HG02973 (cell line): ENCODE measurements around the gene ULK4.
"Not testable (repeated sequence)": the region's sequence is repeated elsewhere in the genome, so short reads cannot be mapped to it uniquely, and the experiment has no call there.

Experiments
- ATAC-seq: cut with Tn5 transposase; IDR thresholded peaks from one replicate; pipeline ENCODE4 v1.9.1; 2021; ENCODE audit warnings: moderate library complexity; ENCODE audit not compliant: unreplicated experiment

Gene ULK4

DNA sequence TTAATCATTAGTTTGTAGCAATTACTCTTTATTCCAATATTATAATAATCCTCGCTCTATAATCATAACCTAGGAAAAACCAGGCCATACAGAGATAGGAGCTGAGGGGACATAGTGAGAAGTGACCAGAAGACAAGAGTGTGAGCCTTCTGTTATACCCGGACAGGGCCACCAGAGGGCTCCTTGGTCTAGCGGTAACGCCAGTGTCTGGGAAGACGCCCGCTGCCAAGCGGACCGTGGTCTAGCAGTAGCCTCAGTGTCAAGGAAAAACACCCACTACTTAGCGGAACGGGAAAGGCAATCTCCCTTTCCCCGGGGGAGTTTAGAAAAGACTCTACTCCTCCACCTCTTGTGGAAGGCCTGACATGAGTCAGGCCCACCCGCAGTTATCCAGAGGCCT, 266.1 kb downstream of the ULK4 start:
- not testable (repeated sequence) for ATAC-seq

DNA sequence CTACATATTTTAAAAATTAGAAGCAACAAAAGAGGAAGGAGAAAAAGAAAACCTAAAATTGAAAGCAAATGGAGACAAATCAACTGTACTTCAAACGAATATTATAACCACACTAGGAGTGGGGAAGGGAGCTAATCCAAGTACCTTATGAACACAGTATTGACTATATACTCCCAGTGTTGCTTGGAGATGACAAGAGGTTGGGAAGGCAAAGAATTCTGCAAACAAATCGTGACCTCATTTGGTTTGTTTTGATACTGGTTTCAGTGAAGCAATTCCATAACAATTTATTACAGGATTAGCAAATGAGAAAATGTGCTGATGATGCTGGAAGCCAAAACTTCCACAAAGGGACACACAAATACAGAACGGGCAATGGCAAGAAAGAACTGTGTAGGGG, 268.1 kb downstream of the ULK4 start:
- ATAC-seq = no peak

DNA sequence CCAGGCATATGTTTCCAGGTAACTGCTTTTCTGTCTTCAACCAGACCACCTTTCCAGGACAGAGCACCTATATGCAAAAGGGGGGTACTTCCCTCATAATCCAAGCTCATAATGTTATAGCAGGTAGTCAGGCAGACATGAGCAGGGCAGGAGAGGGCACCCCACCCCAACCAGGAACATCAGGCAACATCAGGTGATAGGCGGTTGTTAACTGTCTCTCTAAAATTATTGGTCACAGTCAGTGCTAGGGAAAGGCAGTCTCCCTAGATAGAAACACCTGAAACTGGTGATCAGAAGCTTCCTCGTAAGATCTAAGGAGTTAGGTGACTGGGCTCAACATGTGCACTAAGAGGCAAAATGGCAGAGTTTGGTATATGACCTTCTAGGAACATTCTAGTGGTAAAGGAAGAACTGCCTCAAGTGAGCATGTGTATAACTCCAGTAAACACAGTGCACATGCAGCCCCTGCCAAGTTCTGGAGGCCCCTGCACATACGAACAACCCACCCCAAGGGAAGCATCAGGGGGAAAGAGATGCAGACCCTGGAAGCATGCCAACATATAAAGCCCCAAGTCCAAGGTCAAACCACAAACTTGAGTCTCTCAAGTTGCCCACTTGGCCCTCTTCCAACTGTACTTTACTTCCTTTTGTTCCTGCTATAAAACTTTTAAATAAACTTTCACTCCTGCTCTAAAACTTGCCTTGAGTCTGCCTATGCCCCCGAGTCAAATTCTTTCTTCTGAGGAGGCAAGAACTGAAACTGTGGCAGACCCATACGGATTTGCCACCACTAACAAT, 270.9 kb downstream of the ULK4 start:
- no peak for ATAC-seq

DNA sequence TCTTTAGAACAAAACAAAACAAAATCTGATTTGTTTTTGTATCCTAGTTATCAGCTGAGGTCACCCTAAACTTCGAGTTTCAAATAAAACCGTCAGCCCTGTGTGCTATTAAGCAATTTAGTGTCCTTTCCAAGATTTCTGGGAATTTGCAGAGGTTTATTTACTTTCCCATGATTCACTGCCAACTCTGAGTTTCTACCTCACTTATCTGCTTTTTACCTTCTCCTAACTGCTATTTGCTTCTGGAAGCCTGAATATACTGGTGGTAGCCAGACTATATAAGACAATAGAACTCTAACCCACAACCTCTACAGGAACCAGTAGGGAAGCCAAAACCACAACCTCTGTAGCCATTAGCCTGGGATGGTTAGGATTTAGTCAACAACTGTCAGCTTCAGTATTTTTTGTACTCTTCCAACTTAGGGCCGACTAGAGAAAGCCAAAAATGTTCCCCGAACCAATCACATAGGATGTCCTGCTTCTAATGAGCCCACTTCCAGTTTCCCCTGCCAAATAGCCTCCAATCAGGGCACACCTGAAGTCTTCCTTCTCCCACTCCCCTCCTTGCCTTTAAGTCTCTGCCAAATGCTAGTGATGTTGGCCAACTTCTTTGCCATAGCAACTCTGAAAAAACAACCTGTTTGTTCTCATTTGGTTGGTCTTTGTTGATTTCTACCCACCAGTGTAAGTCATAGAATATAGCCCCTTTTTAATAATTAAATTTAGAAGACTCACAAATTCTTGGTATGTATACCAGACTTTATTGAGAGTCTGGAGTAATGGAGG, 273.1 kb downstream of the ULK4 start:
- no peak for ATAC-seq

DNA sequence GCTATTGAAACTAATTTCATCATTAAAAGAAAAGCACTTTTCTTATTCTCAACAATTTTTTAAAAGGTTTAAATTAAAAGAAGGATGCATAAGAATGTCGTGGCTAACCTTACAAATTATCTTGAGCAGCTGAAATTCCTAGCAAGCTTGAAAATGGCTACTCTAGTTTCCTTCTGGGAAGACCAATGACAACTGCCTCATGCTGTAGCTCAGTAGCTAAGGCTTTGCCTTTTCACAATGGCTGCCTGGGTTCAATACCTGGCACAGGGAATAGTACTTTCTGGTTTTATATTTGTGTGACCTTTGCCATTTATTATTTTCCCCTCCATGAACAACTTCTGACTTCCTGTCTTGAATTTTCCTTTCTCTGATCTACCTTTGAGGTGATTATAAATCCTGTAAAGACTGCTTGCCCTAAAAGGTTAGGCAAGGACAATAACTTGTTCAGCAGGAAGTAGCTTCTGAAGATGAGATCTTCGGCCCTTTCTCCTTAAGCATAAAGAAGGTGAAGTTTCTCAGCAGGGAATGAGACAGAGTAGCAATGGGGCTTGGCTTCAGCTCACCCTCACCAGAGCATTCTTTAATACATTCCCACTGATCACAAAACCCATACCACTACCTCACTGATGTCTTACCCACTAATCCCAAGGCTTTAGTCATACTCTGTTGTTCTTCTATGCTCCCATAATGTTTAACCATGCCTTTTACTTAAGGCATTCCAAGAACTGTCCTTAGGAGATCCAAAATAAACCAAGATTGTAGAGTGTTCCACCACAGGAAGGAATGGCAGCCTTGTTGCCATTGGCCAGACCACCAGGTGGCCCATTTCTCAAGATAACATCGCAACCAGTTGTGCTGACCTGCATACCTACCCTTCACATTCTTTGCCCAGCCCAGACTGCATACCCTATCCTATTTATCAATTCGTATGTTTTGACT, 276.8 kb downstream of the ULK4 start:
- no peak for ATAC-seq

DNA sequence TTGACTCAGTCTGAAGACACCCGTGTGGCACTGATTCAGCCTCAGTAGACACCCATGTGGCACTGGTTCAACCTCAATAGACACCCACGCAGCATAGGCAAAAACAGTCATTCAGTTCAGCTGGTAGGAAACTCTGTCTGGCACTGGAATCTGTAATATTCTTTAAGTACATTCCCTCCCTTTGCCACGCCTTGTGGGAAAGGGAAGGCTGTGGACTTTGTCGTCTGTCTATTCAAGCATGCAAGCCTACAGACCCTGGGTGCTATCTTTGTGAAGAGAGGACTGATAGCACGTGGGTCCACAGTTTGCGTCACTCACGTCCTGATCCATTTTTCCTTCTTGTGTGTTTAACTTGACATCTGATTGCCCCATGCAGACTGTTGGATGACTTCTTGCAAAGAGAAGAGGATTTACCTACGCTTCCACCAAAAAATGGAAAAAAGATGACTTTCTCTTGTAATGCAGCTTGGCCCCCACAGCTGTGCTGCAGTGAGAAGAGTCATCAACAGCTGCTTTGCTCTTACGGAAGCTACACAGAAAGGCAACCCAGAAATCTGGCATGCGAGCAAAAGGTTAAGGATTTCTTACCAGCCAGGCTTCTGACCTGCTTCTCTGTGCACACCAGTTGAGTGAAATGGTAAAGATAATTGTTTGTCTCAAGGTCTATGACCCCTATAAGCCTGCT, 278.1 kb downstream of the ULK4 start:
- no peak for ATAC-seq

DNA sequence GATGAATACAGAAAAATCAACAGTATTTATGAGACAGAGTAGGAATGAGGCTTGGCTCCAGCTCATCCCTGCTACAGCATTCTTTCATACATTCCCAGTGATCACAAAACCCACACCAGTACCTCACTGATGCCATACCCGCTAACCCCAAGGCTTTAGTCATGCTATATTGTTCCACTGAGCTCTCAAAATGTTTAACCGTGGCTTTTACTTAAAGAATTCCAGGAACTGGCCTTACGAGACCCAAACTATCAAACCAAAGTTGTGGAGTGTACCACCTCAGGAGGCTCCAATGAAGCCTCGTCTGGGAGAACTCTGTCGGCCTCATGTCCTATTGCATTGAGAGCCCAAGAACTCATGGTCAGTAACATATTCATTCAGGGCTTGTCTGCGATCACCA, 278.9 kb downstream of the ULK4 start:
- no peak for ATAC-seq

DNA sequence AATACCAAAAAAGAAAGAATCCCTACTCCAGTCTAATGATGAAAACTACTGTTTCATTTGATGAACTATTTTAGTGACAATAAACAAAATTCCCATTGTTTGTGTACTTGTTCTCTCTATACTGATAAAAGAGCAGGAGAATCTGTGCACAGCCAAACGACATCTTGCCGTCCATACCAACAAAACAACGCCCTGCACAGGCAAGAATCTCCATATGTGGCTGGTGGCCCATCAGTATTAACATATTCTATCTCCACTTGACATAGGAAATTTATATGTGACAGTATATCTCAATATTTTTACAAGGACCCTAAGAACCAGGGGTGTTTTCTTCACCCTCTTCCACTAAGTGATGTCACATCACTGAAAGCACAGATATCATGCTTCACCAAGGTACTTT, 279.5 kb downstream of the ULK4 start:
- ATAC-seq = no peak

DNA sequence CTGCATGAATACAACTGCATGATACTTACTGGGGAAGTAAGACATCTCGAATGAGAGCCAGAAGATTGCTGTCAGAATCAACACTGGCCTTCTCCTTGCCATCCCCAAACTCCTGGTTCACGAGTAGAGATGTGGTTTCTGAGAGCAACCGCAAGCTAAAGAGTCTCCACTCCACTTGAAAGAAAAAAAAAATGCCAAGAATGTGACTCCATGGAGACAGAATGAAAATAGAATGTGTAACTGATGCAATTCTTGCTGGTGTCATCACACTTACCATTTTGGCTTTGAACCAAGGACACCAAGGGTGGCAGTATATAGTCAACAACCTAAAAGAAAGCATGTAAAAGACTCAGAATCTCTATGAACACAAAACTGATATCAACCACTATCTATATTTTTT, 280.4 kb downstream of the ULK4 start:
- ATAC-seq = no peak

DNA sequence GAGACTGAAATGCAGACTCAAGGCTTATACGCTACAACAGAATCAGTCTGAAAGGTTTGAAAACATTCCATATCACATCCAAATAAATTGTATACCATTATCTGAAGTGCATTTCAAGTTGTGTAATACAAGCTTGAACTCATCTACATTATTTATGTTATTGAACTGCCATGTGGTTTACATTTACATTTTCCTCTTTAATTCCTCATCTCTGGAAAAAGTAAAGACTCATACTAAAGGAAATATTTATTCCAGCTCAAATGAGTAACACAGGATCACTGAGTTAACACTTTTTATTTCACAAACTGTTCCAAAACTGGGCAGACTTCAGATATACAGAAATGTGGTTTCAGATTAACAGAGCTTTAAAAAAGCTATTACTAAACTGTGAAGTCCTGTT, 282.5 kb downstream of the ULK4 start:
- ATAC-seq = no peak

DNA sequence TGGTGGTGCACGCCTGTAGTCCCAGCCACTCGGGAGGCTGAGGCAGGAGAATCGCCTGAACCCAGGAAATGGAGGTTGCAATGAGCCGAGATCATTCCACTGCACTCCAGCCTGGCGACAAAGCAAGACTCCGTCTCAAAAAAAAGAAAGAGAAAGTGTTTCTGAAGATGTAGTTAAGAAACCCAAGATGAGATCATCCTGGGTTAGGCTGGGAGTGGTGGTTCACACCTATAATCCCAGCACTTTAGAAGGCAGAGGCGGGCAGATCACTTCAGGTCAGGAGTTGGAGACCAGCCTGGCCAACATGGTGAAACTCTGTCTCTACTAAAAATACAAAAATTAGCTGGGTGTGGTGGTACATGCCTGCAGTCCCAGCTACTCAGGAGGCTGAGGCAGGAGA, 286.8 kb downstream of the ULK4 start:
- ATAC-seq = not testable (repeated sequence)

DNA sequence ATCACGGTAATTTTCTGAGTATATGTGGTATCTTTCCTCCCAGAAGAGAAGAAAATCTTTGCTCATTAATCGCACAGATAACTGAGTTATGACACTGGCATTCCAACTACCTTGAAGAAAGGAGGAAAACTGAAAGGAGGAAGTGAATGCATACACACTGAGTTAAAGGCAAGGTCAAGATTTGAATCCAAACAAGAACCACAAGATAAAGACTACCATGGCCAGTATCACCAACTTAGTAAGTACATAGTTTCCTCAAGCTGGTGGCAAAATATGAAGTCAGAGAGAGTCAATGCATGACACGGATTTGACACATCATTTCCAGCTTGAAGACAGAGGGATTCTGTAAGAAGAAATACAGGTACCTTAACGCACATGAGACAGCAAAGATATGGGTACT, 287.5 kb downstream of the ULK4 start:
- no peak for ATAC-seq

DNA sequence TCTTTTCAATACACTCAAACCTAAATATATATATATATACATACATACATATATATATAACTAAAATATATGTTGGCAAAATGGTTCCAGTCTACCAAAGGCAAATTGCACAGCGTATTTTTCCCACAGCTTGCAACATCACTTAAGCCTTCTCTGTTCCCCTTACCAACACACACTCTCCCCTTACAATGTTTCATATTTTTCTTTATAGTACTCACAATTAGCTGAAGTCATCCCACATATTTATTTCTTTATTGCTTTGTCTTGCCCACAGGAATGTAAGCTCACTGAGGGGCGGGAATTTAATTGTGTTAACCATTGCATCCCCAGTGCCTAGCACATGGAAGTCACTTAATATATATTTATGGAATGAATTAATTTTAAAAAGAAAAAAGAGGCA, 288.3 kb downstream of the ULK4 start:
- ATAC-seq = no peak

DNA sequence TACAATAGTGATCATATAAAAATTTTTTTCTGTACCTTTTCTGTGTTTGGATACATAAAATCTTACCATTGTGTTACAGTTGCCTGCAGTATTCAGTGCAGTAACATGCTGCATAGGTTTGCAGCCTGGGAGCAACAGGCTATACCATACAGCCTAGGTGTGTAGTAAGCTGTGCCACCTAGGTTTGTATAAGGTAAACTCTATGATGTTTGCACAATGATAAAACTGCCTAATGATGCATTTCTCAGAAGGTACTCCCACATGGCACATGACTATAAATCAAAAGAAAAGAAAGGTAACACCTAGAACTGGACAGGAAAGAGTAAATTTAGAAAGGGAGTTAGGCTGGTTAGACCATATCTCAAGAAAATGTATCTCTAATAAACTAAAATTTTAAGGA, 293.5 kb downstream of the ULK4 start:
- no peak for ATAC-seq

DNA sequence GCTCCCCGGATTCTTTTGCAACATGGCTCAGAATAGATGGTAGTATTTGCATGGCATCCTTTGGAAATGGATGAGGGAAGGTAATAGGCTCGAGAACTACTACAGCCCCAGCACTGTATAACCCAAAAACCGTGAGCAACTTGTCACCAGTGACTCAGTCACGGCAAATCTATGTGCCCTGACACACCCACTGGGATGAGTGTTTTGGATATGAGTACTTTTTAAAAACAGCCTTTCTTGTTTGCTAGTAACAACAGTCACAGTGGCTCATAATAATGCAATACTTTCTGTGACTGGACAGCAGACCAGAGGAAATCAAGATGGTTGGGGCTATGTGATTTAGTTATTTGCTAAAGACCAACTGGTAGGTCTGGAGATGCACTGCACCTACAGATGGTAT, 299.6 kb downstream of the ULK4 start:
- ATAC-seq = no peak

DNA sequence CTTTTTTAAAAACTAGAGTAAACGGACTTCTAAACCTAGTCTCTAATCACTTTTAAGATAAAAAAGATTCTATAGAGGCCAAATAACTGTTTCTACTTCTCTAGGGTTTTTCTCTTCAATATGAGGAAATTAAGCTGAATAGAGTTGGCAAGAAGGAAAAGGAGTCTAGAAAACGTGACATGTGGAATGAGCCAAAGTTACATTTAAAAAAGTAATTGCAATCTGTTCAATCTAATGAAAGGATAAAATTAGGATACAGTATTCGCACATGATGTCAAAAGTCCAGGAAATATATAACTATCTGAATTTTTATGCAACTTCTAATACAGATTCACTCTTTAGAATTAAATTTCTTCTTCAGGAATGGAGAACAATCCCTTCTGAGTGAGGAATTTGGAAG, 300.1 kb downstream of the ULK4 start:
- ATAC-seq = no peak

DNA sequence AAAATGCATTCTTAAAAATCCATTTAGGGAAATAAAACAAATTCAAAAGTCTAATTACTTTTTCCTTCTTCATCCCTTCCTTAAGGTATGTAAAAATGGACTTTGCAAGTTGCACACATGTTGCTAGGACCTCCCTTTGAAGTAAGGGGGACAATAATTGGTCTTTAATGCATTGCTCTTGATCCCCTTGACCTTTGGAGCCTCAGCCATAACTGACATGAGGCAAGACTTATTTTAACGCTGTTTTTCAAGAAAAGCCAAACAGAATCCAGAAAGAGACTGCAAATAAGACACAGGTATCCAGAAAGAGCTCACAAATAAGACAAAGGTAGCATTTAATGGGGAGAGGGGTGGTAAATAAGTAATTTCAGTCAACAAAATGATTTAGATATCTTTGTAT, 301.4 kb downstream of the ULK4 start:
- ATAC-seq = no peak

DNA sequence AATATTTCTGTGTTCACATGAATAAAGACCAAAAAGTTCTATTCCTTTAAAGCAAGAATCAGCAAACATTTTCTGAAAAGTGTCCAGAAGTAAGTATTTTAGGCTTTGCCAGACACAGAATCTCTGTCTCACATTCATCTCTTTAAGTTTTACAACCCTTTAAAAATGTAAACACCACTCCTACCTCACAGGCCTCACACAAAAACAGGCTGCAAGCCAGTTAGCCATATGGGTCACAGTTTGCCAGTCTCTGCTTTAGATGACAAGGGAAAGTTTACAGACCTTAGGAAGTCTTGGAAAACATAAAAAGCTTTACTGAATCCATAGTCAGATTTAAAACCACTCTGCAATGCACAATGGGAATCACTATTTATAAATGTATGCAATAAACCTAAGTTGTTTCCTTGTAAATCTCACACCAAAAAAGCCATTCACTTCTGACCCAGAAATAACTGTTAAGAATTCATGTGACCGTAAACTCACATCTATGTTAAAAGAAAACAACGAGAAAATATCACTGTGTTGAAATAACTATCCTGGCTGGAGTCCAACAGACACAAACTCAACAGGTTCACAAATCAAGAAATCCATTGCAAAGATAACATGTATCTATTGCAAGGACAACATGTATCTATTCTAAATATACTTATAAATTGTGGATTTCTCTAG, 308.2 kb downstream of the ULK4 start:
- ATAC-seq = no peak

DNA sequence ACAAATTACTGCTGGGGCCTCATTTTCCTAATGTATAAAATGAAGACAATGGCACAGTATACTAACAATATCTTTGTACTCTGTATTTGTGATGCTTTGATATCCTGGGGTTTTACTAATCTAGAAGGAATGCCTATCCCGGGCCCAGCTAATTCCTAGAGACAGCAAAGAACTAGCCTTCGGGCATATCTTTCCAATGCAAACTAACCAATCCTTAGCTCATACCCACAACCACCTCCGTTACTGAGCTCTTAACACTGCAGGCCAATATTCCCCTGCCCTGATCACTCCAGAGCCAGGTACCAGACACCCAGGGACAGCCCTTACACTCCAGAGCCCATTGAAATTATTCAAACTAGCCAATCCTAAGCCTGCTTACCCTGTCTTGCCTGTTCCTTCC, 309.0 kb downstream of the ULK4 start:
- no peak for ATAC-seq

DNA sequence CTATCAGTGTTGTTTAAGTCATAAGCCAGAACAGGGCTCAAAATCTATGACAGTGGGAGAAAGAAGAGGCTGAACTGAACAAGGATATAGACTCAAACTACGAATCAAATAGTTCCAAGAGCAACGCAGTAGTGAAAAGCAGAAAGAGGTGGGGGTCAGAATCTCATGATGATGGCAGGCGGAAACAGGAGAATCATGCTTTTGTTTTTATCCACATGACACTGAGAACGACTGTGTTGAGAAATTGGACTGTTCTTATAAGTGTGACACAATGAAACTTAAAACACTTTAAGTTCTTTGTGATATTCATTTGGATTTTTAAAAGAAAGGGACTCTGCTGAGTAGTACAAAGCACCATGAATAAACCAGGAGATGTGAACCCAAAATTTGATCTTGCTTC, 309.4 kb downstream of the ULK4 start:
- no peak for ATAC-seq
